COLO668 (cell line): Measurements from ENCODE around the gene EDNRA.

Experiments used
- DNase-seq: peaks from one replicate; lab custom pipeline; 2025; ENCODE audit not compliant: unreplicated experiment; lab: John Stamatoyannopoulos, UW

EDNRA gene

DNA sequence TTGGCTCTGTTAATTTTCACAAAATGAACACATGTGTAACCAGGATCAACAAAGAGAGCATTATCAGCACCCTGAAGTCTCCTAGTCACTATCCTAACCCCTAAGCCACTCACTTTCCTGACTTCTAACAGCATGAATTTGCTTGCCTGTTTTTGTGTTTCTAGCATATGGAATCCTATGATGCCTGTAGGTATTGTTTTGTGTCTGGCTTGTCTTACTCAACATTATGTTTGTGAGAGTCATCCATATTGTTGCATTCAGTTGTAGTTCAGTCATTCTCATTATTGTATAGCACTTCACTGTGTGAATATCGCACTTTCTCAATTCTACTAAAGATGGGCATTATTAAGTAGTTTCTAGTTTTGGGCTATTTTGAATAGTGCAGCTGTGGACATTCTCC, 15.6 kb downstream of the EDNRA start:
- DNase-seq, result no peak

DNA sequence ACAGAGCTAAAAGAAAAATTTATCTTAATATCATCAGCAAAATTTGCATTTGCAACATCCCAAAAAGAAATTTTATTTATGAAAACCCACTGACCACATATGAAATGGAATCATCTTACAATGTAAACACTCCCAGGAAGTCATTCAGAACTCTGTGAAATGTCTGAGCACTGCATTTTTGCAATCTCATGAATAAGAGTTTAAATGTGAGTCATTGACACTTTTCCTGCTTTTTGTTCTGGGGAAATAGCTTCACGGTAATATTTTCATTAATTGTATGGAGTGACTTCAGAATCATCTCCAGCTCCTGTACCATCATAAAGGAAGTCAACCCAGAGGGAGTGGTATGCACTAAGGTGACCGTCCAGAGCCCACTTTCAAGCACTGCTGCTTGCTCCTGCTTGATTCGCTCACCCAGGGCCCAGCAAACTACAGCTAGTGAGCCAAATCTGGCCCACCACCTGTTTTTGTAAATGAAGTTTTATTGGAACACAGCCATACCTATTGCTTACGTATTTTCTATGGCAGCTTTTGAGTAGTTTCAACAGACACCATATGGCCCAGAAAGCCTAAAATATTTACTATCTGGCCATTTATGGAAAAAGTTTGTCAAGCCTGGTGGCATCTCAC, 17.2 kb downstream of the EDNRA start:
- no peak for DNase-seq

DNA sequence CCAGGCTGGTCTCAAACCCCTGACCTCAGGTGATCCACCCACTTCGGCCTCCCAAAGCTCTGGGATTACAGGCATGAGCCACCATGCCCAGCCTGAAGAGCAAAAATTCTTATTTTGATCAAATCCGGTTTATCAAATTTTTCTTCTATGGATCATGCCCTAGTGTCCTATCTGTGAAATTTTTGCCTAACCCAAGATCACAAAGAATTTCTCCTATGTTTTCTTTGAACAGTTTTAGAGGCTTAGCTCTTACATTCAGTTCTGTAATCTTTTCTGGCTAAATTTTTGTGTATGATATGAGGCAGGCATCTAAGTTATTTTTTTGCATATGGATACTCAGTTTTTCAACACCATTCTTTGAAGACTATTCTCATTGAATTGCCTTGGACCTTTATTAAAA, 27.4 kb downstream of the EDNRA start:
- DNase-seq, result no peak

DNA sequence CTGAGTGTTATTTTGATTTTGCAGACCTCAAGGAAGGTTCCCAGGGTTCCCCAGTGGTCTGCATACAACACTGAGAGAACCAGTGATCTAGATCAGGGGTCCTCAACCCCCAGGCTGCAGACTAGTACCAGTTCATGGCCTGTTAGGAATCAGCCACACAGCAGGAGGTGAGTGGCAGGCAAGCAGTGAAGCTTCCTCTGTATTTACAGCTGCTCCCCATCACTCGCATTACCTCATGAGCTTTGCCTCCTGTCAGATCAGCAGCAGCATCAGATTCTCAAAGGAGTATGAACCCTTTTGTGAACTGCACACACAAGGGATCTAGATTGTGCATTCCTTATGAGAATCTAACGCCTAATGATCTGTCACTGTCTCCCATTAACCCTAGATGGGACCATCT, 28.5 kb downstream of the EDNRA start:
- DNase-seq, result no peak

DNA sequence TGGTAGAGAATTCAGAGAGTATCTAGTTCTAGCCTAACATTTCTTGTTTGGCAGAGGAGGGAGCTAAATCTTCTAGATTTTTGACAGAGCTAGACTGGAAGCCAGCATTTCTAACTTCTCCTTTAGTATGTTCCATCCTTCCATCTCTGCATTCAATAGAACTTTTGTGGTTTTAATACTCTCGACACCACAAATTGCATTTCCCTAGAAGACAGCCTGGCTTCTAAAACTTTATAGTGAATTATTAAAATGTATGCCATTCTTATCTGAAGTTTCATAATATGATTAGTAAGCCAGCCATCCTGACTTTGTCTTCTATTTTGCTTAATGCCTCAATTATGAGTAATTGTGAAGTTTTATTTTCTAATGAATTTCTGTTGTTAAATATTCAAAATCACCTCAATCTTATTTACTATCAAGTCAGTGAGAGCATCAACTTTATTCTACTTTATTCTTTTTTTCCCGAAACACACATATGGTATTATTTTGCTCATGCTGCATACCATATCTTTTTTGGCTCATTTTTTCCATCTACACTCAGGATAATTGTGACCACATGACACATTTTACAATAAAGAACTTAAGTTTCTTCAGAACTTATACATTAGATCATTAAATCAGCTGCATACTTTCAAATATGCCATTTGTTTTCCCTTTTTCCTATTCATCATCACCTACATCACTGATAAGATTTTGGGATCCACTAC, 30.2 kb downstream of the EDNRA start:
- no peak for DNase-seq

DNA sequence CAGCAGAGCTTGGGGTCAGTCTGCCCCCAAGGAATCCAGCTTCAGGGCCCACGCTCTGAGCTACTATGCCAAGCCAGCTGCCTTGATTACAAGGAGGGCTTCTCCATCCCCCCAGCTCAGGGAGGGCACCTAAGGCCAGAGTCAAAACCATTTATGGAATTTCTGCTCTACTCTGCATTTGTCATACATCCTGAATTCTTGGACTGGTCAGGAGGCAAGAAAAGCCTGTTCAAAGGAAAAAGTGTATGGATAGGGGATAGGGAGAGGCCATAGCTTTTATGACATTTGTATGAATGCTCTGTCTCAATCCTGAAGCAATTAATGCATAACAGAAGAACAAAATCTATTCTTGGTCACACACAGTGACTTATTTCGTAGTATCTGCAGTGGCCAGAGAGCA, 32.2 kb downstream of the EDNRA start:
- DNase-seq, result no peak

DNA sequence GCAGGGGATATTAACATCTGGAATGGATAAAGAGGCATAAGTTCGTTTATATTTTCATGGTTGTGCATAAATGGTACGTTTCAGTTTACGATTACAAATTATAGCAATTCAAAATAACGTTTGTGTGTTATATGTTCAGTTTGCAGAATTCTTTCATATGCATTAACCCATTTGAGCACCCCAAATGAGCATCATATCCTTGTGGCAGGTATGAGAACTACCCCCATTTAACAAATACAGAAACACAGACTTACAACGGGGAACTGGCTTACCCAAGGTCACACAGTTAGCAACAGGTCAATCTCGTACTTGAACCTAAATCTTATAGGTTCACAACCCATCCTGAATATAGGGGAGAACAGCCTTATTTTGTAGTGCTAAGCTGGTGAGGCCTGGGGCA, 33.1 kb downstream of the EDNRA start:
- DNase-seq, result no peak

DNA sequence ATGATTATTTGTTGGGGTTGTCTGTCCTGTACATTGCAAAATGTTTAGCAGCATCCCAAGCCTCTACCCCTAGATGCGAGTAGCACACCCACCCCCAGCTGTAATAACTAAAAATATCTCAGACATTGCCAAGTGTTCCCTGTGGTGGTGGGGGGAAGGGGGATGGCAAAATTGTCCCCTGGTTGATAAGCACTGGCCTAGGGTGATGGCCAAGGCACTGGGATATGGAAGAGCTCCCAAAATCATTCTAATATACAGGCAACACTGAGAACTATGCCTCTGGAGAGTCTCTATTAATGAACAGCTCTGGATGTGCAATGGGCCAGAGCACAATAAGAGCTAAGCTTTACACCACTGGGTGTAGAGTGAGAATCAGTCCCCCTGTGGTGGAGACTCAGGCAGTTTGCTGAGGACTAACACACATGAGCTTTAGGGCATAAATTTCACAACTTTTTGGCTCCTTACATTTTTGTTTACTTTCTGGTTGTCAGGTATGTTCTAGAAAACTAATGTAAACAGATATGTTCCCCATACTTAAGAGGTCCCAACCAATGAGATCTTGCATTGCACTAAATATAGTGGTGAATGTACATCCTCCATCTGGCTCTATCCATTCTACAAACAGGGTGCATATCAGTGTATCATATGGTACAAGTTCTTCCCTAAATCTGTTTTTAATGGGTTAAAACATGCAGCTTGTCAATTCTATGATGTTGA, 34.5 kb downstream of the EDNRA start:
- DNase-seq, result no peak

DNA sequence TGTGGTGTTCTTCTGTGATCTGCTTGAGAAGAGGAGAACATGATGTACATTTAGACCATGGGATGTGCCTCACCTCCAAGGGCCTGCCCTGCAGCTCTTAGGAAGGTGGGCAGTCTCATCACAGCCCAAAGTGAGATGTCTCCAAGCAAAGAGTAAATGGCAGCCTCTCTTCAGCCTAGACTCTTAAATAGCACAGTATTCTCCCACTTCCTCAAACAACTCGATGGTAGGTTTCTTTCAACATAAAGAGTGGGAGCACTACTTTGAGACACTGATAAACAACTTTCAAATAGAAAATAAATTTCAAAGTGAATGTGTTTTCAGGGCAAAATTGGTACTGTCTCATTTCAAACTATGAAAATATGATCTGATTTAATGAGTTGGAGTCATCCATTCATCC, 35.2 kb downstream of the EDNRA start:
- DNase-seq, result no peak

DNA sequence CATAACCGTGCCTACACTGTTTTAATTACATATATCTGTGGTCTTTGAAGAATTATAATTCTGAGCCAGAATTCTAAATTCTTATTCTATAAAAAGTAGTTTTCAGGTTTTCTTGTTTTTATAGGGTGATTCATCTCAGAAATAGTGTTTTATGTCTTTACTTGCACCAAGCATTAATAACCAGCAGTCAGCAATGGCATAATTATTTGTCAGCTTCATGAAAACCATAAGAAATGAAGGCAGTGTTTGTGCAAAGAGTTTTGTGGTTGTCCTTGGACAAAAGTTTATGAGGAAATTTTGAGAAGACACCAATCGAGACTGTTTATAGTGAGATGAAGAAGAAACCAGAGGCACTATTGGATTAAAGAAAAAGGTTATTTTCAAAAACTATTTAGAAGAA, 37.2 kb downstream of the EDNRA start:
- DNase-seq, result no peak

DNA sequence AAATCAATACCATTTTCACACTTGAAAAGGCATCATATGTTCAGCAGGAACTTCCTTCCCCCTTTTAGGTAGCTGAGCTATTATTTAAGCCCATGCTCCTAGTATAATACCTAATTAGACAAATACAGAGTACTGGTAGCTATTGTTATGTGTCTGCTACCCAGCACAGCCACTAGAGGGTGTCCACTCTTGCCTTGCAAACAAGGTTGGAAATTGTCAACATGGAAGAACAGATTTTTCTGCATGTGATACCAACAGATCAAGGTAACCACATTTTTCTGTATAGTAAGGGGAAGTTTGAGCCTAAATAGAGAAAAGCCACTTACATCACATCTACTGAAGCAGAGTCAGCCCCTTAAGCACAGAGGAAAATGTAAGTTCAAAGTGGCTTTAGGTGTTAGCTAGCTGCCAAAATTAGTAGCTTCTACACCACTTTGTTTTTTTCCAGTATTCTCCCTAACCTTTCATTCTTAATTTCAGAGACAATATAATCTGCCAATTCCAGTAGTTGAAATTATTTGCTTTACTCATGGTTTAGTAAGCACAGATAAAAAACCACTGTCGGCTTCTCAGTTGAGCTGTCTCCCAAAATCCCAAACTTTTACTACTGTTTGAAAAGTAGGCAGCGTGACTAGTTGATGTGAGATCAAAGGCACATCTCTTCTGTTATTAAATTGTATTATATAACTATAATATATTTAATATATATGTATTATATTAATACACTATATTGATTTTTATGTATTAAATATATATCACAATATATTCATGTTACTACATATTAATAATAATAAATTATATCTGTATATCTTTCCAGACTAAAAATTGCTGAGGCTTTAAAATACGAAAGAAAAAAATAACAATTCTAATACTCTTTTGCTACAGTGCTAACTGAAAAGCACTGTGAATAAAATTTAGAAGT, 38.2 kb downstream of the EDNRA start:
- peak; percentile 51 for DNase-seq

DNA sequence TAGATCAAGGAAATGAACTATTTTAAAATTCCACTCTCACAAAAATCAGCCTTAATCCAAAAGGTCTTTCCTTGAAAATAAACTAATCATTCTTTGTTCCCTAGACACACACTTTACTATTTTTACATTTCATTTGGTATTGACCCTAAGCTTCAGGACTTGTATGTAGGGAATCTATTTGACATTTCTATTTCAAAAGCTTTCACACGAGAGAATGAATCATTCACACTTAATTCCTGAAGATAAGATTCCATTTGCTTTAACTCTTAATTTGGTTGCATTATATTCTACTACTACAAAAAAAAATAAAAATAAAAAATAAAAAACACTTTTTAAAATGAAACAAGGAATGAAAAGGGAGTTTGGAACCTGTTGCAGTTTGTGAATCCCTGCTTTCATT, 43.7 kb downstream of the EDNRA start:
- no peak for DNase-seq

DNA sequence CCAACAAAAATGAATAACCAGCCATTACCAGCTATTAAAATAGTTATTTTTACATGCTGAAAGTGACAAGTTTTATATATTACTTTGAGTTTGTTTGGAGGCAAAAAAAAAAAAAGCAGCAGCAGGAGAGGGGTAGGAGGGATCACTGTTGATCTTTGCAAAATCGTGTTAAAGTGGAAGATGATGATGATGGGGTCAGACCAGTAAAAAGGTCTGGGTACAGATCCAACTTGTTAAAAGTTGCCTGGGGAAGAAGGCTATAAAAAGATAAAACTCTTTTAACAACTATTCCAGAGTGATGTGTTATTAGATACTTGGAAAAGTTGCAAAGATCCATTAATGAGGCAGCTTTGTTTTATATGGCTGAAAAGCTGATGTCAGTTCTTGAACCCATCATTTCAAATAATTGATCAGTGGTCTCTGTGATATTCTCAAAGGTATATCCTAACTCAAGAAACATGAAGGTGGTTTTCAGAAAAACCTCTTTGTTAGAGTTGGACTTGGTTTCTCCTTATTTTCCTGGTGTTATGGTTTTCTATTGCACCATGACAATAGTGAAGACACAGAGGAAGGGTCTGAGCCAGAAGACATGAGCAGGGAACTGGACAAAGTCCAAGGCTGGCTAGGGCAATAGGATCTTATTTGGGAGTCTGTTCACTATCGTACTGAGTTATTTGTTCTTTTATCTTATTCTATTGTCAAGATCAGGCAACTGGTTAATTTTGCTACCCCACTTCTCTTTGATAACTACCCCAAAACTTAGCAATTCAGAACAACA, 44.8 kb downstream of the EDNRA start:
- no peak for DNase-seq

DNA sequence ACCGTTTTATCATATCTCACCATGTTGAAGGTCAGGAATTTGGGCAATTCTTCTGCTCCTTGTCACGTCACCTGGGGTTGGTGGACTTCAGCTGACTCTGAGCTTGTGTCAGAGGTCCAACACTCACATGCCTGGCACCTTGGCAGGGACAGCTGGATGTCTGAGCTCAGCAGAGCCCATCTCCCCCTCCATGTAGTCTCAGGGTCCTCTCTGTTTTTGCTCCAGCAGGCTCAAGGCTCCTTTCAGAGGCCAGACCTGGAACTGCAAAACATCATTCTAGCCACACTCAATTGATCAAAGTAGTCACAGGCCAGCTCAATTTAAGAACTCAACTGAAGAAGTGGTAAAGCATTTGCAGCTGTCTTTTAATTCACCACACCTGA, 45.4 kb downstream of the EDNRA start:
- DNase-seq, result no peak

DNA sequence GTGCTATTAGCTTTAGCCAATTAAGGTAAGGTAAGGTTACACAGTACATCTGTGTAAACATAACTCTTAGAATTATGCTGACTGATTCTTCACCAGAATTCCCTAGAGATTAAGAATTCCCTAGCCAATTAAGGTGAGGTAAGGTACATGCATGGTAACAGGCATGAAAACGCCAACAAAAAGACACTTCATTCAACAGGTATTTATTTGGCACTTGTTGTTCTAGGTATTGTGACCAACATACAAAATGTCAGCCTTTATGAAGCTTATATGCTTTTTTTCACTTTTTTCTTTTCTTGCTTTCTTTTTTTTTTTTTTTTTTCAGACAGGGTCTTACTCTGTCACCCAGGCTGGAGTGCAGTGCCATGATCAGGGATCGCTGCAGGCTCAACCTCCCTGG, 47.2 kb downstream of the EDNRA start:
- no peak for DNase-seq

DNA sequence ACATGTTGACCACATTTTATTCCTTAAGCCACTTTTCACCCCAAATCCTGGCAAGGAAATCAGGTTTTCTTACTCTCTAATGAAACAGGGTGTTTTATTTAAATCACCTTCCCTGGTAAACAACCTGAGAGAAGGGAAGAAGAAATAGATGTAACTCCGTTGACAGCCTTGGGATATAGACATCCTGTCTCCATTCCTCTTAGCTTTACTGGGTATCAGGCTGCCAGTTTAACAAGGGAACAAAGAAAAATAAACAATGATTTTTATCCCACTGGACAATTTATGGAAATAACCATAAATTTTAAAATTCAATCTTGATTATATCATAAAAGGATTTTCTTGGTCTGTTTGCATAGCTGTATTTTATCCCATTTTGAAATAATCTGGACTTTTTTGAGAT, 49.2 kb downstream of the EDNRA start:
- no peak for DNase-seq

DNA sequence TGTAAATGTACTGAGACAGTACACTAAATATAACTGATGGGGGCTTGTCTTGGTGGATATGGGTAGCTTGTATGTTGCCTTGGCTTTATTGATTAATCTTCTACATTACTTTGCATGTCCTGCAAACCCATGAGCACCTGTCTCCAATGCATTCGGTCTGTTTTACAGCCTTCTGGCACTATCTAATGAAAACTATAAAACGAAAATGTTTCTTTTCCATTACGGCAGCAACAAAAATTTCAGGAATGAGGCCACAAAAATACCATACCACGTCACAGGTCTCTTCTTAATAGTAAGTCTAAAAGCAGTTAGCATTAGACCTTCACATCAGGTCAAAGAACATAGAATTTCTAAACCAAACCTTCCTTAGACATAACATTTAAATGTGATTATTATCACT, 49.8 kb downstream of the EDNRA start:
- no peak for DNase-seq

DNA sequence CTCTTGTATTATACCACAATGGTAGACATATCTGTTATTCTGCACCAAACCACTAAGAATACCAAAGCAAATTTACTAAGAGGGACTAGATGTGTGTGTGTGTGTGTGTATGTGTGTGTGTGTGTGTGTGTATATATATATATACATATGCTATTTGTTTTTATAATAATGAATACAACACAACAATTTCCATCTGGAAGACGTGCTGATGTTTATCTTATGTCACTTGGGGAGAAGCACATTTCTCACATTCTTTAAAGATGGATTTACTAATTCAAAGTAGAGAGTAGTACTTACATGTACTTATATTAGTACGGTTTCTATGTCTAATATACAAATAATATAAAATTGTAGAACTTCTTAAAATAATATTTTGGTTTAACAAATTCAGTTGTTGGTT, 52.0 kb downstream of the EDNRA start:
- no peak for DNase-seq

DNA sequence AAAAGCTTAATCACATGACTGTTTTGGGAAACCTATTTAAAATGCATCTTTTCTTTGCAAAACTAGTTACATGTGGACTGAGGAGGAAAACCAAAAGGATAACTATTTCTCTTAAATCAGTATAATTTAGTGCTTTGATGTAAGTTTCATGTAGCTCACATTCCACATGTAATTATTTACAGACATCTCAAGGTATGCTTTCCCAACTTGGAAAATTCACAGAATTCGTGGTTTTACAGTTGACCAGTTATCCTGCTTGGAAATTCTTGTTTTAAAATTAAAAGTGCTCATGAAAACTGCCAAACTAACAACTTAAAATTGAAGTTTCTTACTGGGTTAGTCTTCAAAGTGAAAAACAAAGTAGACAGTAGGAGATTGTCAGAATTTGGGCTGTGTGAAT, 52.4 kb downstream of the EDNRA start:
- no peak for DNase-seq

DNA sequence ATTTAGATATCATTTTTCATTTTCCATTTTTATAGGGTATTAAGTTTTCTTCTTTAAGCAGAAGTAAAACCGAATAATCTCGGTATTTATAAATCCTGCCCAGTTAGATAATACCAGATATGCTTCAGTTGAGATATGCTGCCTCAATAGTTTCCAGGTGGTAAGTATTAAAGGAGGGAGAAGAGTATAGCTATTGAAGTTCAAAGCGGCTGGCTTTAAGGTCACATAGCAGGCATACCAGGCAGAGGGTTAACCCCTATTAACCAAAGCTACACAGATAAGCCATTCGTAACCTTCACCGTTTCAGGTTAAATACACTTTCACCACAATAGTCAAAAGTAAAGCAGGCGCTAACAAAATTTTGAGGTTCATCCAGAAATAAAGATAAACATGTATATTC, 54.2 kb downstream of the EDNRA start:
- DNase-seq, result no peak

DNA sequence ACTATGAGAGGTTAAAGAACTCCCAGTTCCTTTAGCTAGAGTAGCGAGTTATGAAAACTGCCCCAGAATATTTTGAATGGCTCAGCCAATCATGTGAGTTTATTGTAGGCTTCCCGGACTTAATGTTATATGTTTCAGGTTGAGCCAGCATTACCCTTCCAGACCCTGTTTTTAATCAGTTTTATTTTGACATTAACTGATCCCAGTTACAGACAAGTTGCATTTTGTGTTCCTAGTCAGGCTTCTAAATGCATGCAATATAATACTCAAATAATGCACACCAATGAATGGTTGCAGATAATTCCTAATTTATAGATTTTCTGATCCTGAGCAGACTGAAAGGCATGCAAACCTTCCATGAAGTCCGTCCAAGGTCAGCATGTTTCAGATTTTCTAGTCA, 57.8 kb downstream of the EDNRA start:
- no peak for DNase-seq
